Cardiac fibroblast (primary cell): Measurements from ENCODE around the gene TTLL11.
A peak's percentile ranks its signal among the peaks of the same experiment; 100 is the strongest.

ENCODE experiments used
- DNase-seq, 2 donors: peaks; one replicate each; pipeline versions ENCODE4 v3.0.0 to v3.0.0-alpha.2; 2010; ENCODE audit warnings: low read depth in 2 of 2
- H3K4me3 ChIP-seq, 2 donors: replicated peaks in 1 of 2; 1 replicate in 1 of 2; 2 replicates in 1 of 2; pipeline ENCODE4 v1.5.1; 2011; ENCODE audit warnings: low read depth in 2 of 2, low read length in 2 of 2, mild to moderate bottlenecking in 2 of 2, moderate library complexity in 1 of 2
- CTCF ChIP-seq: IDR thresholded peaks from one replicate; pipeline ENCODE4 v1.5.1; 2011; ENCODE audit warnings: low read depth, mild to moderate bottlenecking, low read length, inconsistent platforms

TTLL11 gene

GRCh38 chr9:122125158-122125508, 32.0 kb upstream of the TTLL11 start:
- peak; percentile 81 to 83 for DNase-seq
- no peak overlapping the region for H3K4me3 ChIP-seq
- peak; percentile 97 for TF ChIP-seq CTCF

- no peak for DNase-seq
- H3K4me3 ChIP-seq, result no peak overlapping the region
- no peak for TF ChIP-seq CTCF
Measured at GRCh38 chr9:122124528-122124927, 31.4 kb upstream of the TTLL11 start.

GRCh38 chr9:122124048-122124447, 30.9 kb upstream of the TTLL11 start:
- TF ChIP-seq CTCF, result no peak
- no peak for DNase-seq
- H3K4me3 ChIP-seq, result no peak overlapping the region

- peak; percentile 81 to 82 for DNase-seq
- peak; percentile 100 for TF ChIP-seq CTCF
Measured at GRCh38 chr9:122122903-122123632, 30.0 kb upstream of the TTLL11 start.

GRCh38 chr9:122122468-122122867, 29.4 kb upstream of the TTLL11 start:
- TF ChIP-seq CTCF, result no peak
- H3K4me3 ChIP-seq, result no peak overlapping the region
- DNase-seq, result no peak

More at GRCh38 chr9:122122903-122123632, 30.0 kb upstream of the TTLL11 start:
- H3K4me3 ChIP-seq, result no peak overlapping the region

- H3K4me3 ChIP-seq, result no peak overlapping the region
- TF ChIP-seq CTCF, result no peak
- no peak for DNase-seq
Measured at GRCh38 chr9:122121931-122122330, 28.8 kb upstream of the TTLL11 start.

- TF ChIP-seq CTCF, result no peak
- no peak overlapping the region for H3K4me3 ChIP-seq
- no peak for DNase-seq
Measured at GRCh38 chr9:122121391-122121790, 28.3 kb upstream of the TTLL11 start.
